ENCODE measurements around the gene KLHL29. TPM values are rescaled to one million over a fixed set of nuclear protein-coding genes. Genes with fewer than 3 reads are reported as not detected.

KLHL29 gene
- total RNA-seq, 1 donor from 2014 or later, result 0.65 TPM

DNA sequence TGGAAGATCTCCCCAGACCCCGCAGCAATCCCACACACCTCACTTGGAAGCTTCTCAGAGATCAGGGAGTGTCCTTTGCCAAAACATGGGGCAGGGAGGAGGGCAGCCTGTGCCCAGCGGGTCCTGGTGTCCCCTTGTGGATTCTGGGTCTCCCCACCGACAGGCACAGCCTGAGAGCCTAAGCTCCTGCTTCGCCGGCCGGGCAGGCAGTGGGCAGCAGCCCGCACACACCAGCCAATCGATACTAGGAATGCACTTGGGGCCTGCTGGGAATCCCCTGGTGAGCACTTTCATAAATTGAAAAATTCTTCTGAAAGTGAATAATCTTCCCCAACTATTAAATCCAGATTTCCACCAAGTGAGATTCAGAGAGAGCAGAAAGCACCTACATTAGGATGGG, 296.0 kb downstream of the KLHL29 start:
- DNase-seq (no peak), ATAC-seq (ENCODE audit: poor library complexity) (no peak)
- intact Hi-C loops (cut with DNase I), result no loop called here

DNA sequence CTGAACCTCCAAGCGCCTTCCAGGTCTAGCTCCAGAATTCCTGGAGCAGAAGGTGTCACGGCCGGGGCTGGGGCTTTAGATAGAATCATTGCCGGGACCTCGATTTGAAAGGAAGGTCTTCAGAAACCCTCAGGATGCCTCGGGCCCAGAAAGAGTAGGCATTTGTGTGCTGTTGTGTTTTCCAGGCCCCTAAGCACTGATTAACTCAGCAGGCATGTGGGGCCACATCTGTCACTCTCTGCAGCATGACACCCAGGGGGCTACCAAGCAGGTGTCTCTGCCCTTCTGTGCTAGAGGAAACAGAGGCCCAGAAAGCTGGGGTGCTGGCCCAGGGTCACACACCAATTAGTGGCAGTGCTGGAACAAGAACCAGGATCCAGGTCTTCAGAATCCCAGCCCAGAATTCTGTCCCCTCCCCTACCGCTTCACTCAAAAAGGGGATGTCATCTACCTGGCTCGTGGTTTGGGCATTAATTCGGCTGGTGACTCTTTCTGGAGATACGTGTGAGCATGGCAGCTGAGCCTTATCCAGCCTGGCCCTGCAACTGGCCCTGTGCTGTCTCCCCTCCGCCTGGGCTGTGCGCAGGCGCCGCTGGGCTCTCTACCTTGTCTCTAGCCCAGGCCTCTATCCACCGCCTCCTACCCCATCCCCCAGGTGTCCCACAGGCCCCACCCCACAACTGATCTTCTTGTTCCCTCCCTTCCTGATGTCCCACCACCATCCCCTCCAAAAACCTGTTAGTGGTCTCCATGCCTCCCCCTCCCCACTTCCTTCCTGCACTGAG, 296.6 kb downstream of the KLHL29 start:
- intact Hi-C loops (cut with DNase I), result no loop called here
- DNase-seq (no peak), ATAC-seq (ENCODE audit: poor library complexity) (no peak)

DNA sequence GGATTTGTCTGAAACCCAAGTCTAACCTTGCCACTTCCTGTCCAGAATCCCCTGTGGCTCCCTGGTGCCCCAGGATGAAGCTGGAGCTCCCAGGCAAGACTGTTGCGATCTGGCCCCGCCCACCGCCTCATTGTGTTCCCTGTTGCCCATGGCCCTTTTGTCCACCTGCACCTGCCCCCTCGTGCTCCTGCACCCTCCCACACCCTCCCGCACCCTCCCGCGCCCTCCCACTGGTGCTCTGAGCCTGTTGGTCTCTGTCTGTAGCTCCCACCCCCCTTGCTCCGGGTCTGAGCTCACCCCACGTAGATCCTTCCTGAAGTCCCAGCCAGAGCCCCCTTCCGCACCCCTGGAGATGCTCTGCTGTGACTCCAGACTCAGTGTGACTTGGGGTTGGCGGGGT, 297.5 kb downstream of the KLHL29 start:
- ATAC-seq (ENCODE audit: poor library complexity), result no peak
- intact Hi-C loops (cut with DNase I), result no loop called here
- no peak for DNase-seq

DNA sequence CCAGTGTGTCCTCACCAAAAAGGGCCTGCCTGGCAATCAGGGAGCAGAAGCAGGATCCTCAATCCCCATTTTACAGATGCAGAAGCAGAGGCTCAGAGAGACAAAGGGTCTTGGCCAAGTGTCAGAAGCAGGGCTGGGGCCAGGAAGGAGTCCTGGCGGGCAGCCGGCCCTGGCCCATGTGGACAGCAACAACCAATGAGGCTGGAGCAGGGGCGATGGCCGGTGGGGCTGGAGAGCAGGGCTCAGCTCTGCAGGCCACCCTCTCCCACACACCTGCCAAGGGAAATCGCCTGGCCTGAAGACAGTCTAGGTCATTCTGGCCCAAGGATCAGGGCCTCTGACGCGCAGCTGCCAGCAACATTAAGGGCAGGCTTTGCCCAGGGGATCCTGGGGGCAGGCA, 298.0 kb downstream of the KLHL29 start:
- DNase-seq (no peak), ATAC-seq (ENCODE audit: poor library complexity) (no peak)
- intact Hi-C loops (cut with DNase I), result no loop called here

DNA sequence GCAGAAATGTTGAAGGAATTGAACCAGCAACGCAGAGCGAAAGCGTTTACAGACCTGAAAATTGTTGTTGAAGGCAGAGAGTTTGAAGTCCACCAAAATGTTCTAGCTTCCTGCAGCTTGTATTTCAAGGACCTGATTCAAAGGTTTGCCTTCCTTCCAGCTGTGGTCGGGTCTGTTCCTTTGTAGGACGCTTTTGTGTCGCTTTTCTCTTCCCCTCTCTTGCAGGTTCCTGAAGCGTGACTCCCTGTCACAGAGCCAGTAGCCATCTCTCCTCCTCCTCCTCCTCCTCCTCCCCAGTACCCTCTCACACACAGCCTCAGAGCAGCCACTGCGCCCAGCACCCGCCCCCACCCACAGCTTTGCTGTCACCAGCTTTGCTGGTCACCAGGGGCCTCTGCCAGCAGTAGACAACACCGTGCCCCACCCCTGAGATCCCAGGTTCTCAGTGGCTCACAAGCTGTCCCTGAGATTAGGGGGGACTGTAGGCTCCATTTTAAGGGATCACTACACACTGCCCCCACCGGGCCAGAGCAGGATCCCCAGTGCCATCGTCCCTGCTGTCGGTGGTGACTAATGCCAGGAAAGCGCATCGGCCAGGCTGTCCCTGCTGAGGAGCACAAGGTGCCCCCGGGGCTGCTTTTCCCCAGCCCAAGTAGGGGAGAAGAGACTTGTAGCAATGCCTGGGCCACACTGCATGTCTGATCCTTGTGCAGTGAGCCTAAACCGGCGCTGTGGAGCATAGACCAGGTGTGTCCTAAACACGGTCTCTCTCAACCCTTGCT, 299.6 kb downstream of the KLHL29 start:
- intact Hi-C loops (cut with DNase I), result no loop called here
- ATAC-seq (ENCODE audit: poor library complexity) (no peak), DNase-seq (no peak)

DNA sequence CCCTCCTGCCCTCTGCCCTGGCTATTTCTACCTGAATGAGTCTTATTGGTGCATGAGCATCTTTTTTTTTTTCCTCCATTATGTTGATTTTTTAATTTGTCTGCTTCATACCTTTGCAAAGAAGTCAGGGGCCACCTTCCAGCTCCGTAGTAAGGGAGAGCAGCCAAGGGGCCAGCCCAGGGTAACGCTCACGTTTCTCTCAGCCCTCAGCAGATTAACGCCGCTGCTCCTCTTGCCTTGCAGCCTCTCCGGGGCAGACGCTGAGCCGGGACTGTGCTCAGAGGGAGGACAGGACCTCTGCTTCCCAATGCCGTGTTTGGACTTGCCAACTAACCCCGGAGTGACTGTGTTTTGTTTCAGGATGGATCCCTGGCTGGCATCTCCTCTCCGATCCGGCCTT, 300.2 kb downstream of the KLHL29 start:
- ATAC-seq (ENCODE audit: poor library complexity) (no peak), DNase-seq (peak; percentile 20)
- intact Hi-C loops (cut with DNase I), result no loop called here

DNA sequence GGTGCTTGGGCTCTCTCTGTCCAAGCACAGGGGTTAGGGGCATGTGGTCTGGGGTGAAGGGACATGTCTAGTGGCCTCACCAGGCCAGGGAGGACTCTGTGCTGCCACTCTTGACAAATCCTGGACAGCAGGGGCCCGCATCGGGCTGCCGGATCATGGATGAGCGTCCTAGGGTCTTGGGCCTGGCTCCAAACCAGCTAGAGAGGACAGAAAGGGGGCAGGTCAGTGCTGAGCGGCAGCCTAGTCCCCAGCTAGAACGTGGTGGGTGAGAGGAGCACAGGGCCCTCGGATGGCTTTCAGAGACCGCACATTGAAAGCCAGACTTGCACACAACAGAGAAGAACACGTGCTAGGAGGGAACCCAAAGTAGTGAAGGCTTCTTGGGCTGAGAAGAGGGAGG, 300.7 kb downstream of the KLHL29 start:
- ATAC-seq (ENCODE audit: poor library complexity) (no peak), DNase-seq (peak; percentile 15)
- intact Hi-C loops (cut with DNase I), result no loop called here

DNA sequence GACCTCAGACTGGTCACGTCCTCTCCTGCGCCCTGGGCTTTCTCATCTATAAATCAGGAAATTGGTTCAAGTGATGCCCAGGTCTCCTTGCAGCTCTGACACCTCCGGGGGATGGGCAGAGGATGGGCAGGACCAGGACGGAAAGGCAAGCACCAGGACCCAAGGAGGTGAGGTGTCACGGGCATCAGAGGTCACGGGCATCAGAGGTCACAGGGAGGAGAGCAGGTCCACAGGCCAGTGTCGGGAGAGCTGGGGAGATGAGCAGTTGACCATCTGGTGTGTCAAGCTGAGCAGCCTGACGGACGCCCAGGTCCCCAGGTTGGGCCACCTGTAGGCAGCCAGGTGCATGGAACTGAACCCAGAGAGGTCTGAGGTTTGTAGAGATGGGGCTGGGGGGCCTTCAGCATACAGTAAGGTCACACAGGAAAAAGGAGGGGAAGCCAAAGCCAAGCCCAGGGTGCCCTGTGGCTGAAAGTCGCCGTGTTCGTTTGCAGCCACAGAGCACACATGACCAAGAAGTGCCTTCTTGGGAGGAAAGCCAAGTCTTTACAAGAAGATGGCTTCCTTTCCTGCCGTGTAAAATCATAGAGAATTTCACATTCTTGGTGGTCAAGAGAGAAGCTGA, 301.5 kb downstream of the KLHL29 start:
- ATAC-seq (ENCODE audit: poor library complexity), result no peak
- DNase-seq, result peak; percentile 26
- intact Hi-C loops (cut with DNase I), result no loop called here

DNA sequence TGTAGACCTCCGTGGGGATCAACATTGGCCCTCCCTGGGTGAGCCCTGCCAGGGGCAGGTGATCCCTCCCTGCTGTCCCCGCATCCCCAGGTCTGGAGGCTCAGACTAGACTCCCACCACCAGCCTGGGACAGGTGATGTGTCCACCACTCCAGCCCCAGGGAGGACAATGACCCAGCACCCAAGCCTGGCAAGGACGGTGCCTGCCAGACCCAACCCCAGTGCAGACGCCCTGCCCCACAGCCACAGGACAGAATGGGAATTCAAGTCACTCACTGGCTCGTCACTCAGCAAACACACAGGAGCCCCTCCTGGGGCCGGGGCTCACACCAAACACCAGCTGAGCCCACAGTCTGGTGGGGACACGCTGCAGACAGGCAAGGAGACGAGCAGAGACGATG, 302.2 kb downstream of the KLHL29 start:
- ATAC-seq (ENCODE audit: poor library complexity) (no peak), DNase-seq (peak; percentile 23)
- intact Hi-C loops (cut with DNase I), result no loop called here

DNA sequence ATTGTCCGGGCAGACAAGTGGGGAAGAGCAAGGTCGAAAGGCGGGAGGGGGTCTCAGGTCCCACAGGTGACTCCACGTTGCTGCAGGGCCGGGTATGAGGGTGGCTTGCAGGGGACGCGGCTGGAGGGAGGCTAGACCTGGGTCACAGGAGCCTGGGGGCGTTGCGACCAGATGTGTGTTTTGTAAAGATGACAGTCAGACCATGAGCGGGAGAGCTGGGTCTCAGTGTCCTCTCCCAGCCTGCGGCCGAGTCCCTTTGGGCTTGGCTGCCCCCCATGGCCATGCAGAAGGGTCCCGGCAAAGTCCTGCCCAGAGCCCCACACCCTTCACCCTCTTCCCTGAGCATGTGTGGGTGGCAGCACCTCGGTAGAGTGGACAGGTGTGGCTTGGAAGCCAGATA, 302.7 kb downstream of the KLHL29 start:
- DNase-seq (peak; percentile 34), ATAC-seq (ENCODE audit: poor library complexity) (no peak)
- intact Hi-C loops (cut with DNase I), result no loop called here

DNA sequence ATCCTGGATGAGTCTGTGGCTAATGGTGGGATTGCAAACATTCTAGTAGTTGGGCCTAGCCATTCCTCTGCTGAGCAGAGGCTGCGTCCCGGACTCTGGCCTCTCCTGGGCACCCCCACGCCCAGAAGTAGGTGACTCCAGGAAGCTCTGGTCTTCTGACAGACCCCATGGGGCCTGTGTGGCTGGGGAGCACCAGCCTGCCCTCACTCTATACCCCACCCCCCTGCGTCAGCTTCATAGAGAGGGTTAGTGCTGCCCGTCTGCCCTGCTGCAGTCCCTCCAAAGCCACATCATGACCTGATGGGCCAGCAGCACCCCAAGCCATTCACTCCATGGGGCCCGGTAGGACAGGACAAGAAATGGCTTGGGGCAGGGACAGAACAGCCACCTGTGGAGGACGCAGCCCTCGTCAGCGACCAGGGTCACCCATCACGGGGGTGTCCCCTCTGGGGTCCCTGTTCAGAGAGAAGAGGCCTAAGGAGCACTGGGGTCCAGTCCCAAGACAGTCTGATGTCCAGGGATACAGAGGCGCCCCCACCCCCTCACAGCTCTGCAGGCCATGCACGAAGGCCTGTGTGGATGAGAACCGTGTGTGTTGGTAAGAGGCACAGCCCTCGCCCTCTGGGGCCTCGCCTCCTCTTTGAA, 303.6 kb downstream of the KLHL29 start:
- DNase-seq (no peak), ATAC-seq (ENCODE audit: poor library complexity) (no peak)
- intact Hi-C loops (cut with DNase I), result no loop called here

DNA sequence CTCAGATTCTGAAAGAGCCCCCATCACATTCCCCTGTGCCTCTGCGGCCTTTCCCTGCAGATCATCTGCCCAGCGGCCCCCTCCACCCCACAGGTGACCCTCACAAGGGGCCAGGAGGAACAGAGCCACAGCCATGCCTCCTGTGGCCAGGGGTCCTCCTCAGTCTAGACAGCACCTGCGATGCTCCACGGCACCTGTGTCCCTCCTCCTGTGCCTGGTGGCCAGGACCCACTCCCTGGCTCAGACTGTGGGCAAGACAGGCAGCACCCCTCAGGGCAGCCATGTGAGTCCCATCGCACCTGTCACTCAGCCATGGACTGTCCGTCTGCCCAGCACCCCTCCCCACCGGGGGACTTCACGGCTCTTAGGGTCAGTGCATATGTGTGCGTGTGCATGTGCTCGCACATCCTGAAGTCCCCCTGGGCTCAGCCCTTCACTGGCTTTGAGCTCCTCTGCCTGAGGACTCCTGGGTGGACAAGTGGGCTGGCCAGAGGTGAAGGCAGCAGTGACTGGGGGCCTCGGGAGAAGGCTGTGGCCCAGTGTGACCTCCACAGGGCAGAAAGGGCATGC, 304.2 kb downstream of the KLHL29 start:
- ATAC-seq (ENCODE audit: poor library complexity), result no peak
- intact Hi-C loops (cut with DNase I), result no loop called here
- peak; percentile 23 for DNase-seq

DNA sequence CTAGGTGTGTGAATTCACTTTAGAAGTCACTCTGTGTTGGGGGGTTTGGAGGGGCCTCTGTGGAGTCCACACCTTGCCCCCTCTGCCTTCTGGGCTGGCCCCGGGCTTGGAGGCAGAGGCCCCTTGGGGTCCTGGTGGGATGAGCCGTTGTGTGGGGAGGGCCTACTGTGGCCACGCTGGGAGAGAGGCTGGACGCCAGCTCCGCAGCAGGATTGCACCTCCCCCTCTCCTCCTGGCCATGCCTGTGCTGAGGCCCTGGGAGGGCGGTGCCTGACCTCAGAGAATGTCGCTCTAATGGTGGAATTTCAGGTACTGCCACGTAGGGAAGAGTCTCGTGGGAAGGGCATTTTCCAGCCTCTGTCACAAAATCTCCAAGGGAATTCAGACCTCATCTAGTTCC, 304.9 kb downstream of the KLHL29 start:
- intact Hi-C loops (cut with DNase I), result no loop called here
- DNase-seq (peak; percentile 33), ATAC-seq (ENCODE audit: poor library complexity) (no peak)

DNA sequence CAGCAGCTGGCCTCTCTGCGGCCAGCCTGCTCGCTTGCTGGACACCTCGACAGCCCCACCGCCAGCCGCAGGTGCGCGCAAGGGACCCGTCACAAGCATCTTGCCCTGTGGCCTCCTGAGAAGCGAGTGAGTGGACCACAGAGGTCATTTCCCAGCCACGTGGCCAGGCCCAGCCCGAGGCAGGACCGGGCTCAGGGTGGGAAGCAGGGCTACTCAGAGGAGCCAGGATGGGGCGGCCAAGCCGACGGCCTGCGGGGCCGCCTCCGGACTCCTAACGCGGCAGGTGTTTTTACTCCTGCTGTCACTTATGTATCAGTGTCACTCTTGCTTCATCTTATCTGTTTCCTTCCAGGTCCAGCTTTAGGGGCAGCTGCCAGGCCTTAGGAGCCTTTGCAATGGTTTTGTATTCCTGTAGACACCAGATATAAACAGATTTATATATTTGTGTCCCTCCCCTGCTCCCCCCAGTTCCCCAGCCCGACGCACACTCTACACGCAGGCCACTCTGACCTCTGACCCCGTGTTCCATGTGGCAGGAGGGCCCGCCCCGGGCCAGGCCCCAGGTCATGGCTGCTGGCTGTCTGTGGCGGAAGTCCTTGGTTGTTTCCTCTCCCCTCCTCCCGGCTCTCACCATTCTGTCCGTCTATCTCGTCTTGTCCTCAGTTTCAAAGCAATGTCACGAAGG, 305.6 kb downstream of the KLHL29 start:
- ATAC-seq (ENCODE audit: poor library complexity) (peak; percentile 36), DNase-seq (peak; percentile 55)
- intact Hi-C loops (cut with DNase I), result no loop called here

DNA sequence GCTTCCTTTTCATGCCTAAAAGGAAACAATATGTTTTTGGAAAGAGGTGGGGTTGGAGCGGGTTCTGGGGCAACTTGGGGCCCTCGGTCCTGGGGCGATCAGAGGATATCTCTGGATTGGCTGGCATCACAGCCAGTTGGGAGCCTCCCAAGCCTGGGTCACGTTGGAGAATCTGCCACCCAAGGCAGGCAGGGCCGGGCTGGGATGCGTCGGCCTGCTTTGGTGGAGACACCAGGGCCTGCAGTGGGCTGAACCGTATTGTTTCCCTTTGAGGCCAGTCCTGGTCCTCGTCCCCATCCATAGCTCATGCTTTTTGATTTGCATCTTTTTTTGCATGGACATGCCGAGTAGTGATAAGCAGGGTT, 306.1 kb downstream of the KLHL29 start:
- DNase-seq (no peak), ATAC-seq (ENCODE audit: poor library complexity) (no peak)
- intact Hi-C loops (cut with DNase I), result no loop called here

DNA sequence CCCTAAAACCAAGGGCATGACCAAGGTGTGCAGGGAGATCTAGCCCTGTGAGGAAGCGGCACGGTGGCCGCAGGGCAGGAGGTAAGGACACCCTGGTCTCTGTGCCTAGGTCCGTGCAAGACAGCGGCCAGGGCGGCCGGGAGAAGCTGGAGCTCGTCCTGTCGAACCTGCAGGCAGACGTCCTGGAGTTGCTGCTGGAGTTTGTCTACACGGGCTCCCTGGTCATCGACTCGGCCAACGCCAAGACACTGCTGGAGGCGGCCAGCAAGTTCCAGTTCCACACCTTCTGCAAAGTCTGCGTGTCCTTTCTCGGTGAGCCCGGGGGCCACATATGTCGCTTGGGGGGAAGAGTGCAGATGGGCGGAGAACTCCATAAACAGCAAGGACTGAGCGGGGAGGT, 306.6 kb downstream of the KLHL29 start:
- DNase-seq (peak; percentile 36), ATAC-seq (ENCODE audit: poor library complexity) (no peak)
- intact Hi-C loops (cut with DNase I), result no loop called here

DNA sequence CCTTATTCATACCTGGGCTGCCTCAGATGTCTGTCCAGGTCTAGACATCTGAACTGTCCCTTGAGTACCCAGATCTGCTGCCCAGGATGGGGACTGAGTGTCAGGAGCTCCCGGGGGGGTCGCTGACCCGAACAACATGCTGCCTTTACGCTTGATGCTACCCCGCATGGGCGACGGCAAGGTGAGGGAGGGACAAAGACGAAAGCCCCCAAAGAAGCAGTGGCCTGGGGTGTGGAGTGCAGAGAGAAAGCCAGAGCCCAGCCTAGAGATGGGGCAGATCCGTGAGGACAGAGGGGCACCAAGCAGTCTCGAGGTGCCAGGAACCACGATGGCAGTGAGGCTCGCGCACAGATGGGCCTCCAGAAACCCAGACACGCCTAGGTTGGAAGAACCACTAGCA, 307.3 kb downstream of the KLHL29 start:
- DNase-seq, result peak; percentile 24
- no peak for ATAC-seq (ENCODE audit: poor library complexity)
- intact Hi-C loops (cut with DNase I), result no loop called here

DNA sequence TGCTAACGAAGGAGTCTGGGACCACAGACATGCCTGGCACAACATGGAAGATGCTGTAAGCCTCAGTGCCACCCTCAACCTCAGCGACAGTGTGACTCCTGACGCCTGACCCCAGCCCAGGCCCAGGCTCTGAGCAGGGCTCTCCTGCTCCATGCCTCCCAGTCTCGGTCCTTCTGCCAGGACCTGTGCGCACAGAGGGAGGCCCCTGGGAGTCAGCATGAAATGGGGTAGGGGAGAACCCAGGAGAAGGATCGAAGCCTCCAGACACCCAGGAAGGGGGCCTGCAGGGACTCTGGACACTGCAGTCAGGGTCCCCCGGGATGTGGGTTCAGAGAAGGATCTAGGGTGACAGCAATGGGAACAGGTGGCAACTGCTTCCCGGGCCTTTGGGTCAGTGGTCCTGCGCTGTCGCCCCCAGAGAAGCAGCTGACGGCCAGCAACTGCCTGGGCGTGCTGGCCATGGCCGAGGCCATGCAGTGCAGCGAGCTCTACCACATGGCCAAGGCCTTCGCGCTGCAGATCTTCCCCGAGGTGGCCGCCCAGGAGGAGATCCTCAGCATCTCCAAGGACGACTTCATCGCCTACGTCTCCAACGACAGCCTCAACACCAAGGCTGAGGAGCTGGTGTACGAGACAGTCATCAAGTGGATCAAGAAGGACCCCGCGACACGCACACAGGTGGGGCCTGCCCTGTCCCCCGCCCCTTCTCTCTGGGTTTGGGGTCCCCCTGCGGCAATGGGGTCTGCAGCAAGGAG, 308.0 kb downstream of the KLHL29 start:
- intact Hi-C loops (cut with DNase I), result no loop called here
- no peak for ATAC-seq (ENCODE audit: poor library complexity)
- peak; percentile 36 for DNase-seq

All from Right ventricle myocardium superior (tissue), 1 donor.